ENCODE results near the gene TIRAP.
"Not testable (repeated sequence)": the region's sequence is repeated elsewhere in the genome, so short reads cannot be mapped to it uniquely, and the experiment has no call there.

The TIRAP gene, protein sequence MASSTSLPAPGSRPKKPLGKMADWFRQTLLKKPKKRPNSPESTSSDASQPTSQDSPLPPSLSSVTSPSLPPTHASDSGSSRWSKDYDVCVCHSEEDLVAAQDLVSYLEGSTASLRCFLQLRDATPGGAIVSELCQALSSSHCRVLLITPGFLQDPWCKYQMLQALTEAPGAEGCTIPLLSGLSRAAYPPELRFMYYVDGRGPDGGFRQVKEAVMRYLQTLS

DNA sequence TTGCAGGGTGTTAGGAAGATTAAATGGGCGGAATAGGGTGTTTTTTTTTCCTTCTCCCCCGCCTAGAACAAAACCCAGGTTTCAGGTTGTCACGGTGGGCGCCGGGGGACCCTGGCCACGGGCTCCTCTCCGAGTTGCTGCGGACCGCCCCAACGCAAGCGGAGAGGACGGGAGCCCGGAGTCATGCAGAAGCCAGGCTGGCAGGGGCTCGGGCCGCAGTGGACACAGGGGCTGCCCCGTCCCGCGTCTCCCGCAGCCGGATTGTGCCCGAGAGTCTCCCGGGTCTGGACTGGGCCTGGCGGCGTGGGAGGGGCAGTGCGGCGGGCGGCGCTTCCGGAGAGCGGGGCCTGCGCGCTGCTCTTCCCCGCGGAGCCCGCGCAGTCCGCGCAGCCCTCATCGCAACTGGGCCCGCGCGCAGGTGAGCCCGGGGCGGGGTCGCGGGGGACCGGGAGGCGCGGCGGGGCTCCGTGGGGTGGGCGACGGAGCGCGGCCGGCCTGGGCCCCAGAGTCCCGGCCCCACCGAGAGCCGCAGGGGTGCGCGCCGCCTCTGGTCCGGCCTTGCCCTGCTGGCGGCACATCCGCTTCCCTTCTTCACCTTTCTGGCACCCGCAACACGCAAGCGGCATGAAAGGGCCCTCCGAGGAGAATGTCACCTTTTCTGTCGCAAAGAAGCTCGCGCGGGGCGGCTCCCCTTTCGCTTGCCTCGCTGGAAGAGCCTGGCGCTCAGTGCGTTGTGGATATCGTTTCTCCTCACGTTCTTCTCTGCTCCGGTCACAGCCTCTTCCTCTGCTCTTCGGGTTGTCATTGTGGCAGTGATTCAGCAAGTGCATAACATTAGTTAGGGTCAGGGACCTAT, at the start of gene TIRAP:
Gene TIRAP (plus strand): TSS at position 358 of the 856 bp plus-strand sequence. CDS start 7,802 bp downstream, outside the sequence.
- Histone ChIP-seq H3K4me3 (replicated peaks; ENCODE audit: low read depth, low read length) (peak within 1 kb of the TSS; percentile 63), H3K27me3 (replicated peaks; ENCODE audit: control insufficient read depth, insufficient read depth, low read length) (no peaks in the 10 kb centered on the region), H3K36me3 (ENCODE audit: control insufficient read depth, insufficient read depth, low read length) (peaks cover 5% of the 10 kb centered on the region)
- TF ChIP-seq, protein P1, sequence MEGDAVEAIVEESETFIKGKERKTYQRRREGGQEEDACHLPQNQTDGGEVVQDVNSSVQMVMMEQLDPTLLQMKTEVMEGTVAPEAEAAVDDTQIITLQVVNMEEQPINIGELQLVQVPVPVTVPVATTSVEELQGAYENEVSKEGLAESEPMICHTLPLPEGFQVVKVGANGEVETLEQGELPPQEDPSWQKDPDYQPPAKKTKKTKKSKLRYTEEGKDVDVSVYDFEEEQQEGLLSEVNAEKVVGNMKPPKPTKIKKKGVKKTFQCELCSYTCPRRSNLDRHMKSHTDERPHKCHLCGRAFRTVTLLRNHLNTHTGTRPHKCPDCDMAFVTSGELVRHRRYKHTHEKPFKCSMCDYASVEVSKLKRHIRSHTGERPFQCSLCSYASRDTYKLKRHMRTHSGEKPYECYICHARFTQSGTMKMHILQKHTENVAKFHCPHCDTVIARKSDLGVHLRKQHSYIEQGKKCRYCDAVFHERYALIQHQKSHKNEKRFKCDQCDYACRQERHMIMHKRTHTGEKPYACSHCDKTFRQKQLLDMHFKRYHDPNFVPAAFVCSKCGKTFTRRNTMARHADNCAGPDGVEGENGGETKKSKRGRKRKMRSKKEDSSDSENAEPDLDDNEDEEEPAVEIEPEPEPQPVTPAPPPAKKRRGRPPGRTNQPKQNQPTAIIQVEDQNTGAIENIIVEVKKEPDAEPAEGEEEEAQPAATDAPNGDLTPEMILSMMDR (IDR thresholded peaks at IDR 0.05; ENCODE audit: insufficient read depth, low read length, poor library complexity, severe bottlenecking), result no peak
- DNase-seq (ENCODE audit: extremely low read depth, insufficient read length), result peak; percentile 75

DNA sequence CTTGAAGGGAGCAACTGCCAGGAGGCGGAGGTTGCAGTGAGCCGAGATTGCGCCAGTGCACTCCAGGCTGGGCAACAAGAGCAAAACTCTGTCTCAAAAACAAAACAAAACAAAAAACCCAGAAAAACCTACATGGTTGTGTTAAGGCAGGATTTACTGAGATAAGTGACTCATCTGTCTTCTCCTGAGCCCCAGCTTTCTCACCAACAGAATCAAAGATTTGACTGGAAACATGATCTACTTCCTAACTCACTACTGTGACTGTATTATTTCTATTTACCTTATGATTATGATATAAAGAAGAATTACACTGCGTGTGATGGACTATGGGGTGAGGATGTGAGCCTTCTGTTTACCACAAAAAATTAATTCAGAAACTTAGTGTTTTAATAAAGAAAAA, 49.5 kb upstream of the TIRAP start:
- TF ChIP-seq, protein P1 (IDR thresholded peaks at IDR 0.05; ENCODE audit: insufficient read depth, low read length, poor library complexity, severe bottlenecking), result no peak
- DNase-seq (ENCODE audit: extremely low read depth, insufficient read length), result no peak
- no peaks in the 10 kb centered on the region for H3K27me3 ChIP-seq (replicated peaks; ENCODE audit: control insufficient read depth, insufficient read depth, low read length)
- H3K36me3 ChIP-seq (ENCODE audit: control insufficient read depth, insufficient read depth, low read length), result no peaks in the 10 kb centered on the region; the same call in 1 of the 2 replicates
- no peak overlapping the region for H3K4me3 ChIP-seq (replicated peaks; ENCODE audit: low read depth, low read length)

DNA sequence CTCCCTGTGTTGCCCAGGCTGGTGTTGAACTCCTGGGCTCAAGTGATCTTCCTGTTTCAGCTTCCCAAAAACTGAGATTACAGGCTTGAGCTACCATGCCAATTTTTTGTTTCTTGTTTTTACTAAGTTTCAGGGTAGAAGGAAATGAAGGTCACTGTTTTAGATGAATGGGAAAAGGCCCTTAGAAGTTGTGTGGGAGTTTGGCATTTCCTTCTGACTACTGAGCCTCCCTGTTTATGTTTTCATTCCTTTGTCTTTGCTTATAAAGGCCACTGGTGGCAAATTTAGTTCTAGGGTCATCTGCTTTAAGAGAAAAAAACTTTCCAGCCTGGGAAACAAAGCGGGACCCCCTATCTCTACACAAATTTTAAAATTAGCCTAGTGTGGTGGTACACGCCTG, 36.3 kb upstream of the TIRAP start:
- DNase-seq (ENCODE audit: extremely low read depth, insufficient read length), result no peak
- H3K4me3 ChIP-seq (replicated peaks; ENCODE audit: low read depth, low read length), result no peak overlapping the region
- TF ChIP-seq, protein P1 (IDR thresholded peaks at IDR 0.05; ENCODE audit: insufficient read depth, low read length, poor library complexity, severe bottlenecking), result no peak
- no peaks in the 10 kb centered on the region for H3K27me3 ChIP-seq (replicated peaks; ENCODE audit: control insufficient read depth, insufficient read depth, low read length)
- no peaks in the 10 kb centered on the region; the same call in 1 of the 2 replicates for H3K36me3 ChIP-seq (ENCODE audit: control insufficient read depth, insufficient read depth, low read length)

DNA sequence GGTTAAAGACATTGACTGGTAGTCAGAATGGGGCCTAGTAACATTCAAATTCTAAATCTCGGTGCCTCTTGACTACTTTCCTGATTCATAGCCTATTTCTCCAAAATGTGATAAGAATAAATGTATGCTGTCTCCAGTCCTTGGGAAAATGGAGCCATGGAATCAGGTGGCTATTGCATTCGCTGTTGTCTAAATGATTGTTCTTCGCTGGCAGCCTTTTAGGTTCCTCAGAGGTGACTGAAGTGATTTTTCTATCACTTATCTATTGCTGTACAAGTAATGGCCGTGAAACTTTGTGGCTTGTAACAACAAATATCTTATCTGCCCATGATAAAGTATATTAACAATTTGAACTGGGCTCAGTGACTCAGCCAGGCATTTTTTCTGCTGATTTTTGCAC, 29.6 kb upstream of the TIRAP start:
- Histone ChIP-seq H3K27me3 (replicated peaks; ENCODE audit: control insufficient read depth, insufficient read depth, low read length) (no peaks in the 10 kb centered on the region), H3K4me3 (replicated peaks; ENCODE audit: low read depth, low read length) (no peak overlapping the region), H3K36me3 (ENCODE audit: control insufficient read depth, insufficient read depth, low read length) (peaks cover 6% of the 10 kb centered on the region)
- DNase-seq (ENCODE audit: extremely low read depth, insufficient read length), result no peak
- TF ChIP-seq, protein P1 (IDR thresholded peaks at IDR 0.05; ENCODE audit: insufficient read depth, low read length, poor library complexity, severe bottlenecking), result no peak

DNA sequence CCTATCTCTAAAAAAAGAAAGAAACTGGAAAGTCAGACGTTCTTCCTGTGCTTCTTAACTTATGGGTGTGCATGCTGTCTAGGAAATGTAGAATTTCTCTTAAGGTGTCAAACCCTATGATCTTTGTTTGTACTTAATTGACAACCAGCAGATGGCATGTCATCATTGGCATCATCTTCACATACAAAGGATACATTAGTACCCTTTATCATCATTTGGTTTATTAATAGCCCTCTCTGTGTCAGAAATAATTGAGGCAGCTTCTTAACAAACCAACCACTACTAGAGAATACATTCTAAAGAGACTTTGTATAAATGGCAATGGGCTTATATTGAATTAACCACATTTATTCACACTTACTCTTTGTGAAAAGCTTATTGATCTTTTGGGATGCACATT, 28.1 kb upstream of the TIRAP start:
- TF ChIP-seq, protein P1 (IDR thresholded peaks at IDR 0.05; ENCODE audit: insufficient read depth, low read length, poor library complexity, severe bottlenecking), result no peak
- Histone ChIP-seq H3K36me3 (ENCODE audit: control insufficient read depth, insufficient read depth, low read length) (peaks cover 6% of the 10 kb centered on the region), H3K4me3 (replicated peaks; ENCODE audit: low read depth, low read length) (no peak overlapping the region), H3K27me3 (replicated peaks; ENCODE audit: control insufficient read depth, insufficient read depth, low read length) (no peaks in the 10 kb centered on the region)
- DNase-seq (ENCODE audit: extremely low read depth, insufficient read length), result no peak

DNA sequence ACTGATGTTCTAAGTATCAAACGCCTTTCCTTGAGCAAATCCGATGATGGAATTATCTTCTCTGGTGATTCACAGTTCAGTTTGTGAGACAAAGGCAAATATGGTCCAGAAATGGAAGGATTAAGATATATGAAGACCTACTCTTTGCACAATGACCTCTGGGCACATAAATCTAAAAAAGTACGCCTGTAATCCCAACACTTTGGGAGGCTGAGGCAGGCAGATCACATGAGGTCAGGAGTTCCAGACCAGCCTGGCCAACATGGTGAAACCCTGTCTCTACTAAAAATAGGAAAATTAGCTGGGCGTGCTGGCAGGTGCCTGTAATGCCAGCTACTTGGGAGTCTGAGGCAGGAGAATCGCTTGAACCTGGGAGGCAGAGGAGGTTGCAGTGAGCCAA, 27.4 kb upstream of the TIRAP start:
- not testable (repeated sequence) for H3K36me3 ChIP-seq (ENCODE audit: control insufficient read depth, insufficient read depth, low read length); H3K27me3 ChIP-seq (replicated peaks; ENCODE audit: control insufficient read depth, insufficient read depth, low read length); DNase-seq (ENCODE audit: extremely low read depth, insufficient read length); H3K4me3 ChIP-seq (replicated peaks; ENCODE audit: low read depth, low read length)
